OCI-LY7 (cell line): ENCODE results near the gene LIN9. TPM values are rescaled to one million over a fixed set of nuclear protein-coding genes. Genes with fewer than 3 reads are reported as not detected.

ENCODE experiments used
- BruUV-seq: library from RNA; stranded (reverse); fragments of 400-500 nt; replicated peaks from 2 replicates; lab custom pipeline; 2021; lab: Mats Ljungman, UMichigan
- CTCF ChIA-PET: fragments of 300-600 bp; sonication (Branson Sonifier 250); formaldehyde crosslinking; loops from one replicate; lab custom pipeline; 2022; ENCODE audit warnings: antibody characterized with exemption; ENCODE audit not compliant: unreplicated experiment; lab: Charles Lee
- POLR2A ChIA-PET: fragments of 300-600 bp; sonication (Branson Sonifier 250); formaldehyde crosslinking; loops from one replicate; lab custom pipeline; 2022; ENCODE audit warnings: antibody characterized with exemption; lab: Charles Lee
- DNase-seq: peaks from one replicate; pipeline ENCODE4 v3.0.0-alpha.2; 2015; ENCODE audit warnings: low spot score
- H2AFZ ChIP-seq: fragments of 200-600 bp; sonication (generic), shearing (Covaris generic); 2 replicates; pipeline ENCODE4 v1.6.1; 2014; ENCODE audit warnings: mild to moderate bottlenecking, antibody characterized with exemption, low read length, moderate library complexity
- H3K27ac ChIP-seq: fragments of 200-600 bp; sonication (generic); 2 replicates; pipeline ENCODE4 v1.5.1; 2014; ENCODE audit warnings: mixed run types, low read depth, mild to moderate bottlenecking, moderate library complexity, low read length, inconsistent platforms; ENCODE audit not compliant: poor library complexity, severe bottlenecking
- H3K36me3 ChIP-seq: fragments of 200-600 bp; sonication (generic); 2 replicates; pipeline ENCODE4 v1.6.1; 2014; ENCODE audit warnings: mild to moderate bottlenecking, antibody characterized with exemption, low read length, moderate library complexity, mixed read lengths; ENCODE audit not compliant: insufficient read depth
- H3K4me1 ChIP-seq: fragments of 200-600 bp; sonication (generic); 2 replicates; pipeline ENCODE4 v1.5.1; 2014; ENCODE audit warnings: mild to moderate bottlenecking, low read length; ENCODE audit not compliant: insufficient read depth, poor library complexity, severe bottlenecking
- H3K4me2 ChIP-seq: fragments of 200-600 bp; sonication (generic); 2 replicates; pipeline ENCODE4 v1.6.1; 2014; ENCODE audit warnings: mild to moderate bottlenecking, low read length
- H3K4me3 ChIP-seq: fragments of 200-600 bp; sonication (generic); 2 replicates; pipeline ENCODE4 v1.5.1; 2014; ENCODE audit warnings: mild to moderate bottlenecking, low read depth, low read length; ENCODE audit not compliant: poor library complexity, severe bottlenecking
- H3K79me2 ChIP-seq: fragments of 200-600 bp; sonication (generic); 2 replicates; pipeline ENCODE4 v1.6.1; 2016; ENCODE audit warnings: low read depth, mild to moderate bottlenecking, low read length, moderate library complexity, mixed read lengths; ENCODE audit not compliant: insufficient read depth
- H3K9me2 ChIP-seq: fragments of 200-600 bp; sonication (generic); 2 replicates; pipeline ENCODE4 v1.6.1; 2016; ENCODE audit warnings: mild to moderate bottlenecking, low read length, mixed read lengths; ENCODE audit not compliant: insufficient read depth
- H3K9me3 ChIP-seq: fragments of 200-600 bp; sonication (generic); 2 replicates; pipeline ENCODE4 v1.6.1; 2014; ENCODE audit warnings: mild to moderate bottlenecking, mixed run types, low read length, mixed read lengths
- H4K20me1 ChIP-seq: fragments of 200-600 bp; sonication (generic); 2 replicates; pipeline ENCODE4 v1.6.1; 2014; ENCODE audit warnings: mild to moderate bottlenecking, antibody characterized with exemption, low read length, moderate library complexity, mixed read lengths; ENCODE audit not compliant: insufficient read depth
- CTCF ChIP-seq: fragments of 200-600 bp; sonication (generic); conservative IDR thresholded peaks from 2 replicates; pipeline ENCODE4 v1.5.1; 2014; ENCODE audit warnings: mild to moderate bottlenecking, antibody characterized with exemption, low read length, moderate library complexity, mixed read lengths
- EZH2phosphoT487 ChIP-seq: fragments of 200-600 bp; sonication (generic); IDR thresholded peaks from 2 replicates; pipeline ENCODE4 v1.6.1; 2018; ENCODE audit warnings: low read depth, borderline replicate concordance, mild to moderate bottlenecking, mixed run types, antibody characterized with exemption, low read length, moderate library complexity, mixed read lengths
- intact Hi-C: fragments of 100-400 bp; cut with micrococcal nuclease; formaldehyde crosslinking; loops from one replicate; pipeline ENCODE4 v1.10.0; 2022; ENCODE audit not compliant: unreplicated experiment
- total RNA-seq, 2 experiments: library from RNA; depleted of rRNA in 1 of 2; stranded (reverse); fragments of >200 nt in 1 of 2; shearing (Covaris generic) in 1 of 2; gene quantifications; 2 replicates each; pipeline ENCODE4 v1.2.3, GENCODE V29; 2014 to 2022

The LIN9 gene
- total RNA-seq, 2 experiments from 2014 or later, result 19.7 to 20.1 TPM

GRCh38 chr1:226279498-226279897 lies 29.5 kb downstream of the LIN9 start:
- TF ChIP-seq EZH2phosphoT487 (no peak), CTCF (no peak)
- Histone ChIP-seq H2AFZ (no peak overlapping the region), H3K9me3 (no peaks in the 10 kb centered on the region), H4K20me1 (no peaks in the 10 kb centered on the region), H3K27ac (no peak overlapping the region), H3K4me2 (no peak overlapping the region), H3K4me1 (no peaks in the 10 kb centered on the region), H3K9me2 (no peaks in the 10 kb centered on the region), H3K36me3 (peaks cover 74% of the 10 kb centered on the region), H3K4me3 (no peak overlapping the region), H3K79me2 (0 out of 2 replicates have a peak, but pooled peaks cover 3% of the 10 kb centered on the region)
- CTCF ChIA-PET, result interaction anchor here (1.1 kb wide), 1 partner anchor 54 kb away, joined by 3 read pairs; no protein-coding TSS in a partner anchor
- no TSS peak for BruUV-seq
- POLR2A ChIA-PET, result interaction anchor here (0.6 to 2.4 kb wide), 14 partner anchors 13 to 780 kb away, joined by 3 to 7 read pairs (median 4); no protein-coding TSS in a partner anchor
- DNase-seq, result no peak
- intact Hi-C loops, result no loop called here

GRCh38 chr1:226277897-226278296 lies 31.1 kb downstream of the LIN9 start:
- BruUV-seq, result no TSS peak
- intact Hi-C loops, result no loop called here

GRCh38 chr1:226276987-226277386 lies 32.0 kb downstream of the LIN9 start:
- ChIA-PET CTCF (no interaction called here), POLR2A (interaction anchor here (0.6 to 1.1 kb wide), 4 partner anchors 16 to 205 kb away, joined by 3 read pairs; no protein-coding TSS in a partner anchor)
- Histone ChIP-seq H3K79me2 (0 out of 2 replicates have a peak, but pooled peaks cover 3% of the 10 kb centered on the region), H3K4me2 (no peak overlapping the region), H4K20me1 (no peaks in the 10 kb centered on the region), H3K9me3 (no peaks in the 10 kb centered on the region), H3K27ac (no peak overlapping the region), H2AFZ (no peak overlapping the region), H3K9me2 (no peaks in the 10 kb centered on the region), H3K36me3 (peaks cover 74% of the 10 kb centered on the region), H3K4me1 (no peaks in the 10 kb centered on the region), H3K4me3 (no peak overlapping the region)
- TF ChIP-seq CTCF (no peak), EZH2phosphoT487 (no peak)
- intact Hi-C loops, result no loop called here
- no peak for DNase-seq
- BruUV-seq, result no TSS peak

More at GRCh38 chr1:226277897-226278296, 31.1 kb downstream of the LIN9 start:
- no peaks in the 10 kb centered on the region for H4K20me1 ChIP-seq
- H3K4me3 ChIP-seq, result no peak overlapping the region
- DNase-seq, result no peak
- CTCF ChIA-PET, result no interaction called here
- H3K36me3 ChIP-seq, result peaks cover 74% of the 10 kb centered on the region
- H3K9me3 ChIP-seq, result no peaks in the 10 kb centered on the region
- H3K4me2 ChIP-seq, result no peak overlapping the region
- no peak overlapping the region for H2AFZ ChIP-seq
- no peak overlapping the region for H3K27ac ChIP-seq
- H3K4me1 ChIP-seq, result no peaks in the 10 kb centered on the region
- no peak for TF ChIP-seq EZH2phosphoT487
- H3K9me2 ChIP-seq, result no peaks in the 10 kb centered on the region
- POLR2A ChIA-PET, result interaction anchor here (1.1 kb wide), 1 partner anchor 15 kb away, joined by 3 read pairs; no protein-coding TSS in a partner anchor
- 0 out of 2 replicates have a peak, but pooled peaks cover 3% of the 10 kb centered on the region for H3K79me2 ChIP-seq
